Right atrium auricular region (tissue), 2 donors: ENCODE results near the gene ZNF423. TPM values are rescaled to one million over a fixed set of nuclear protein-coding genes. Genes with fewer than 3 reads are reported as not detected.

Source experiments
- DNase-seq: peaks from one replicate; pipeline ENCODE4 v3.0.0-alpha.2; 2019; ENCODE audit warnings: low spot score
- H3K27ac ChIP-seq, 2 donors: fragments of 200-600 bp; sonication (generic); 1 replicate in 1 of 2; 2 replicates in 1 of 2; pipeline ENCODE4 v1.5.1; 2016 to 2019
- H3K27me3 ChIP-seq, 2 donors: fragments of 200-600 bp; sonication (generic); one replicate each; pipeline versions ENCODE4 v1.5.1 to v1.6.0; 2017 to 2019
- H3K36me3 ChIP-seq: fragments of 200-600 bp; sonication (generic); one replicate; pipeline ENCODE4 v1.5.1; 2016
- H3K4me1 ChIP-seq, 2 donors: fragments of 200-600 bp; sonication (generic); one replicate each; pipeline versions ENCODE4 v1.5.1 to v1.6.0; 2017 to 2019
- H3K4me3 ChIP-seq, 2 donors: fragments of 200-600 bp; sonication (generic); 1 replicate in 1 of 2; 2 replicates in 1 of 2; pipeline ENCODE4 v1.5.1; 2017 to 2019; ENCODE audit warnings: mild to moderate bottlenecking in 1 of 2, moderate library complexity in 1 of 2
- H3K9me3 ChIP-seq, 2 donors: fragments of 200-600 bp; sonication (generic); one replicate each; pipeline ENCODE4 v1.5.1; 2019
- CTCF ChIP-seq, 2 donors: fragments of 200-600 bp; sonication (generic); IDR thresholded peaks; one replicate each; pipeline ENCODE4 v1.5.1; 2019; ENCODE audit warnings: antibody characterized with exemption in 2 of 2
- total RNA-seq, 2 donors: library from RNA; depleted of rRNA; stranded (reverse); fragments of >200 nt; gene quantifications; one replicate each; pipeline ENCODE4 v1.1.0, GENCODE V29; 2016

The ZNF423 gene
- total RNA-seq, 2 donors from 2014 or later = 8.5 to 10.7 TPM

DNA sequence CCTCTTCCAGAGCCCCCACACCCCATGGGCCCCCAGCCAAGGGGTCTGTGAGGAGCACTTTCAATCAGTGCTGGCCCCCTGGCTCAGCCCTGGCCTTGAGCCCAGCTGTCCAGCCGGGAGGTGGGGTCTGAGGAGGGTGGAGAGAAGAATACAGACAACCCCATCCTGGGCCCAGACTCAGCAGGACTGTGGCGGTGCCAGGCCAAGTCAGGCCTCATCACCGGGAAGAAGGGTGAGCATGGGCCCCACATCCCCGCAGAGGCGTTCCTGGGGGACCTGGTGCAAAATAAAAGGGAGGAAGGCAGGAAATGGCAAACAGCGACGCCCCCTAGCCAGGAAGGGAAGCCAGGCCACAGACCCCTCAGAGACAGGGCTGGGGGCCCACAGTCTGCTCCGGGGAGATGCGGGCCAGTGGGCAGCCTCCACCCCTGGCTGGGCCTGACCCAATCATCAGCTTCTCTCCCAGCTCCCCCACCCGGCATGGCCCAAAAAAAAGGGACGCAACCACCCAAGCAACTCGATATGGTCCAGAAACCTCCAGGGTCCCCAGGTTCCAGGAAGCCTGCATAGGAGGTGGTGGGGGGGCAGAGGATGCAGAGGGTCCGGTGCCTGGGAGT is 20.6 kb downstream of the ZNF423 start:
- Histone ChIP-seq H3K4me1 (peaks cover 0 to 81% of the 10 kb centered on the region in 2 donors), H3K36me3 (no peaks in the 10 kb centered on the region), H3K27ac (peak overlapping the region; percentile 68 to 79), H3K9me3 (no peaks in the 10 kb centered on the region), H3K4me3 (no peak overlapping the region), H3K27me3 (no peaks in the 10 kb centered on the region)
- TF ChIP-seq CTCF (IDR thresholded peaks at IDR 0.05) = no peak
- no peak for DNase-seq

DNA sequence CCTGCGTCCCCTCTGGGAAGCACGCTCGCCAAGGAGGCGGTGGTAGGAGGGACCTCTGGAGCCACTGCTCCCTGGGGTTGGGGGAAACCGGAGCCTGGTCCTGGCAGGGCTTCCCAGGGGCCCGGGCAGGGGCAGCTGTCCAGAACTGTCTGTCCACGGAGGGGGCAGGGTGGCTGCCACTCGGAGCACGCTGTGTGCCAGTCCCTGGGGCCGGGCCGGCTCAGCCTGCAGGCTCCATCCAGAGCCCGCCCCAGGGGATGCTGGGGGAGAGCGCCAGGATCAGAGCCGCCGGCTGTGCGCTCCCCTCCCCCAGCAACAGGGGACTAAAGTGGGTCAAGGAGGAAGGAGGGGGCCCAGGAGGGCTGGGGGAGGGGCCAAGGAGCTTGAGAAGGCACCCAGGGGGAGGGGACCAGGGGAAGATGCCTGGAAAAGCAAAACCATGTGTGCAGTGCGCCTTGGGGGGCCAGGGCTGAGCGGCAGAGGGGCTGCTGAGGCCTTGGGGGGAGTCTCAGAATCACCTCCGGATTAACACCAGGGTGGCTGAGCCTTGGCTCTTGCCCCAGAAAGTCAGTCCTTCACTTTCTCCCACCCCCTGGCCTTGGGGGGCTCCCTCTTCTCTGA is 21.3 kb downstream of the ZNF423 start:
- Histone ChIP-seq H3K4me3 (peak overlapping the region in 1 of 2 donors; percentile 12), H3K9me3 (no peaks in the 10 kb centered on the region), H3K4me1 (peaks cover 0 to 77% of the 10 kb centered on the region in 2 donors), H3K36me3 (no peaks in the 10 kb centered on the region), H3K27ac (peak overlapping the region; percentile 68 to 79), H3K27me3 (no peaks in the 10 kb centered on the region)
- TF ChIP-seq CTCF (IDR thresholded peaks at IDR 0.05) = no peak
- DNase-seq = no peak

DNA sequence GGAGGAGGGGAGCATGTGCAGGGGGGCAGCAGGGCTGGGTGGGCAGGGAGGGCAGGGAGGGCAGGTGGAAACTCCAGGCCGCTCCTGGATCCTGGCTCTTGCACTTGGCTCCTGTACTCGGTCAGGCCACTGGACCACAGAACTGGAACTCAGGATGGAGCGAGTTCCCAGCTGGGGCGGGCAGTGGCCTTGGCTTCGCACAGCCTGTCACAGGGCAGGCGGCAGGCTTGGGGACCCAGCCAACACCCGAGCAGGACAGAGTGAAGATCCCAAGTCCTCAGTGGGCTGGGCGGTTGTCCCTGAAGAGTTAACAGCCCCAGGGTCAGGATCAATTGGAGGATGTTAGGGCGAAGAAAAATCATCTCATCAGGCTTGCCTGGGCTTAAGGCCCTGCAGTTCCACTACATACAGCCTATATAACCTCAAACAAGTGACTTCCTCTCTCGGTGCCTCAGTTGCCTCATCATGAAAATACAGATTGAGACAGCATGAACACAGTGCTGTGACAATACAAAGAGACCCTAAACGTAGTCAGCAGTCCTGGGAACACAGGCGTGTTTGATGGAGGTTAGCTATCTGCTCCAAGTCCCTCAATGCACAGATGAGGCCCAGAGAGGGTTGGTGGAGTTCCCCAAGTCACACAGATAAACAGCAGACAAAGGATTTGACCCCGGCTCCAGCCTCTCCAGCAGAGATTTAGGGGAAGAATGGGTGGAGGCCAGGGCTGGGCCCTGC is 21.9 kb downstream of the ZNF423 start:
- Histone ChIP-seq H3K9me3 (no peaks in the 10 kb centered on the region), H3K27me3 (no peaks in the 10 kb centered on the region), H3K4me1 (peaks cover 0 to 75% of the 10 kb centered on the region in 2 donors), H3K4me3 (peak overlapping the region in 1 of 2 donors; percentile 12), H3K27ac (peak overlapping the region; percentile 68 to 79), H3K36me3 (no peaks in the 10 kb centered on the region)
- no peak for TF ChIP-seq CTCF (IDR thresholded peaks at IDR 0.05)
- no peak for DNase-seq

DNA sequence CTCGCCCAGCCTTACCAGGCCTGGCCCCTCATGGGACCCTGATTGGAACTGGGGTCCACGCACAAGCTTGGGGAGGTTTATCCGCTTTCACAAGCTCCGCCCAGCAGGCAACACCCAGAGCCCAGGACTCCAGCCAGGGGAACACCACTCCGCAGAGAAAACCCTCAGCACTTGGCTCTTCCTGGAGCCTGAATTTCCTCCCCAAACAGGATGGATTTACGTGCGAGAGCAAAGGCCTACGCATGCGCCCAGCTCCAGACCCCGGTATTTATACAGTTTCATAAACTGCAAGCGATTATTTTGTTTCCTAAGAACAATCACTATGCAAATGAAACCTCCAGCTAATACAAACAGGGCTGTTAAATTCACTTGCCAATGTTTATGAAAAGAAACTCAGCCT is 22.8 kb downstream of the ZNF423 start:
- Histone ChIP-seq H3K4me3 (no peak overlapping the region), H3K4me1 (peaks cover 0 to 75% of the 10 kb centered on the region in 2 donors)

GRCh38 chr16:49832177-49832576 is 23.7 kb downstream of the ZNF423 start:
- H3K9me3 ChIP-seq = no peaks in the 10 kb centered on the region
- H3K4me1 ChIP-seq = peaks cover 0 to 74% of the 10 kb centered on the region in 2 donors
- H3K36me3 ChIP-seq = no peaks in the 10 kb centered on the region
- DNase-seq = peak; percentile 82
- no peak for TF ChIP-seq CTCF (IDR thresholded peaks at IDR 0.05)
- H3K27ac ChIP-seq = peak overlapping the region; percentile 68 to 79
- no peaks in the 10 kb centered on the region for H3K27me3 ChIP-seq
- H3K4me3 ChIP-seq = no peak overlapping the region

More for the DNA sequence above, 22.8 kb downstream of the ZNF423 start:
- TF ChIP-seq CTCF (IDR thresholded peaks at IDR 0.05) = no peak
- peak overlapping the region; percentile 68 to 79 for H3K27ac ChIP-seq
- peak; percentile 88 for DNase-seq
- H3K27me3 ChIP-seq = no peaks in the 10 kb centered on the region
- no peaks in the 10 kb centered on the region for H3K36me3 ChIP-seq
- H3K9me3 ChIP-seq = no peaks in the 10 kb centered on the region
